ENCODE measurements around the gene FBXO47.

Gene FBXO47

GRCh38 chr17:38967290-38967738 is at the start of gene FBXO47:
FBXO47 (minus strand) TSS chr17:38967403; CDS start chr17:38963025, 4,378 bp downstream.
- no peak within 1 kb of the TSS for H3K27ac ChIP-seq
- TF ChIP-seq CTCF (conservative IDR thresholded peaks at IDR 0.05) (no peak), ZFX (IDR thresholded peaks at IDR 0.05) (no peak)

- TF ChIP-seq ZFX (IDR thresholded peaks at IDR 0.05), result no peak
- no peak for TF ChIP-seq CTCF (conservative IDR thresholded peaks at IDR 0.05)
- no peak overlapping the region for H3K27ac ChIP-seq
Measured at GRCh38 chr17:39016193-39017153, 49.3 kb upstream of the FBXO47 start.

GRCh38 chr17:39015546-39015935 is 48.3 kb upstream of the FBXO47 start:
- no peak overlapping the region for H3K27ac ChIP-seq
- no peak for TF ChIP-seq ZFX (IDR thresholded peaks at IDR 0.05)
- TF ChIP-seq CTCF (conservative IDR thresholded peaks at IDR 0.05), result no peak

GRCh38 chr17:39014795-39015545 is 47.8 kb upstream of the FBXO47 start:
- TF ChIP-seq ZFX (IDR thresholded peaks at IDR 0.05), result no peak
- no peak for TF ChIP-seq CTCF (conservative IDR thresholded peaks at IDR 0.05)
- no peak overlapping the region for H3K27ac ChIP-seq

GRCh38 chr17:39014044-39014794 is 47.0 kb upstream of the FBXO47 start:
- H3K27ac ChIP-seq, result no peak overlapping the region
- TF ChIP-seq ZFX (IDR thresholded peaks at IDR 0.05), result no peak
- TF ChIP-seq CTCF (conservative IDR thresholded peaks at IDR 0.05), result no peak

GRCh38 chr17:39012725-39013124 is 45.5 kb upstream of the FBXO47 start:
- TF ChIP-seq ZFX (IDR thresholded peaks at IDR 0.05) (no peak), CTCF (conservative IDR thresholded peaks at IDR 0.05) (no peak)
- no peak overlapping the region for H3K27ac ChIP-seq
